H9 (cell line): ENCODE results near the gene NPAS1. TPM values are rescaled to one million over a fixed set of nuclear protein-coding genes. Genes with fewer than 3 reads are reported as not detected.

Experiments
- DNase-seq: peaks from one replicate; pipeline ENCODE4 v3.0.0-alpha.2; 2017
- H2AFZ ChIP-seq: one replicate; pipeline ENCODE4 v1.6.1; 2013; ENCODE audit warnings: mild to moderate bottlenecking, low read length, control low read depth, moderate library complexity
- H2AK5ac ChIP-seq: 2 replicates; pipeline ENCODE4 v1.6.1; 2013; ENCODE audit warnings: low read length, control low read depth, mixed read lengths; ENCODE audit not compliant: insufficient read length
- H2BK120ac ChIP-seq: one replicate; pipeline ENCODE4 v1.6.1; 2013; ENCODE audit warnings: low read depth, mild to moderate bottlenecking, low read length, control low read depth, inconsistent platforms; ENCODE audit not compliant: poor library complexity, severe bottlenecking
- H2BK12ac ChIP-seq: 2 replicates; pipeline ENCODE4 v1.6.1; 2013; ENCODE audit warnings: low read length, control low read depth, mixed read lengths, low read depth; ENCODE audit not compliant: insufficient read length
- H2BK15ac ChIP-seq: 2 replicates; pipeline ENCODE4 v1.6.1; 2013; ENCODE audit warnings: low read depth, low read length, control low read depth
- H2BK20ac ChIP-seq: one replicate; pipeline ENCODE4 v1.6.1; 2013; ENCODE audit warnings: low read depth, mild to moderate bottlenecking, low read length, control low read depth, inconsistent platforms; ENCODE audit not compliant: poor library complexity, severe bottlenecking
- H2BK5ac ChIP-seq: 2 replicates; pipeline ENCODE4 v1.6.1; 2013; ENCODE audit warnings: low read length, control low read depth, mixed read lengths; ENCODE audit not compliant: insufficient read length
- H3K14ac ChIP-seq: 2 replicates; pipeline ENCODE4 v1.6.1; 2013; ENCODE audit warnings: low read length, control low read depth; ENCODE audit not compliant: insufficient read depth
- H3K18ac ChIP-seq: 2 replicates; pipeline ENCODE4 v1.6.1; 2013; ENCODE audit warnings: low read depth, mild to moderate bottlenecking, mixed read lengths, low read length, control low read depth; ENCODE audit not compliant: insufficient read length
- H3K23ac ChIP-seq: 2 replicates; pipeline ENCODE4 v1.6.1; 2013; ENCODE audit warnings: low read length, control low read depth, mixed read lengths, low read depth; ENCODE audit not compliant: insufficient read length
- H3K23me2 ChIP-seq: 2 replicates; pipeline ENCODE4 v1.6.1; 2013; ENCODE audit warnings: low read depth, mild to moderate bottlenecking, mixed read lengths, low read length, control low read depth; ENCODE audit not compliant: insufficient read length, poor library complexity, severe bottlenecking
- H3K27ac ChIP-seq: 2 replicates; pipeline ENCODE4 v1.5.1; 2013; ENCODE audit warnings: low read length, control low read depth, mixed read lengths, low read depth; ENCODE audit not compliant: insufficient read length
- H3K27me3 ChIP-seq: 2 replicates; pipeline ENCODE4 v1.6.1; 2013; ENCODE audit warnings: low read length, control low read depth, inconsistent platforms; ENCODE audit not compliant: insufficient read depth
- H3K4ac ChIP-seq: 2 replicates; pipeline ENCODE4 v1.6.1; 2013; ENCODE audit warnings: low read depth, mild to moderate bottlenecking, control low read depth, inconsistent platforms, low read length, moderate library complexity
- H3K4me1 ChIP-seq: 2 replicates; pipeline ENCODE4 v1.6.1; 2013; ENCODE audit warnings: low read length, control low read depth, inconsistent platforms; ENCODE audit not compliant: insufficient read depth
- H3K4me2 ChIP-seq: 2 replicates; pipeline ENCODE4 v1.6.1; 2013; ENCODE audit warnings: low read length, control low read depth, mixed read lengths; ENCODE audit not compliant: insufficient read length, insufficient read depth
- H3K56ac ChIP-seq: 2 replicates; pipeline ENCODE4 v1.6.1; 2013; ENCODE audit warnings: low read depth, mild to moderate bottlenecking, mixed read lengths, low read length, control low read depth; ENCODE audit not compliant: insufficient read length
- H3K79me1 ChIP-seq: 2 replicates; pipeline ENCODE4 v1.6.1; 2013; ENCODE audit warnings: low read depth, mild to moderate bottlenecking, moderate library complexity, low read length, control low read depth, inconsistent platforms; ENCODE audit not compliant: insufficient read depth, poor library complexity, severe bottlenecking
- H3K79me2 ChIP-seq: 2 replicates; pipeline ENCODE4 v1.6.1; 2013; ENCODE audit warnings: low read length, control low read depth, inconsistent platforms; ENCODE audit not compliant: insufficient read depth
- H3K9ac ChIP-seq: 2 replicates; pipeline ENCODE4 v1.6.1; 2013; ENCODE audit warnings: low read length, control low read depth, mixed read lengths; ENCODE audit not compliant: insufficient read length; ENCODE audit errors: extremely low read depth
- H3K9me3 ChIP-seq: one replicate; pipeline ENCODE4 v1.6.1; 2013; ENCODE audit warnings: low read depth, low read length, inconsistent platforms; ENCODE audit not compliant: control insufficient read depth
- H3T11ph ChIP-seq: one replicate; pipeline ENCODE4 v1.6.1; 2013; ENCODE audit warnings: mild to moderate bottlenecking, low read length, control low read depth, inconsistent platforms
- H4K20me1 ChIP-seq: one replicate; pipeline ENCODE4 v1.6.1; 2013; ENCODE audit not compliant: control insufficient read depth, insufficient read length, insufficient read depth
- H4K5ac ChIP-seq: 2 replicates; pipeline ENCODE4 v1.6.1; 2013; ENCODE audit warnings: low read depth, mild to moderate bottlenecking, mixed read lengths, low read length, control low read depth; ENCODE audit not compliant: insufficient read length
- H4K8ac ChIP-seq: replicated peaks from 2 replicates; pipeline ENCODE4 v1.6.1; 2013; ENCODE audit warnings: low read length, control low read depth, mixed read lengths, low read depth; ENCODE audit not compliant: insufficient read length
- H4K91ac ChIP-seq: 2 replicates; pipeline ENCODE4 v1.6.1; 2013; ENCODE audit warnings: low read depth, mild to moderate bottlenecking, moderate library complexity, mixed read lengths, low read length, control low read depth; ENCODE audit not compliant: insufficient read length
- H3K27ac Mint-ChIP-seq, 3 experiments: 2 replicates in 2 of 3; 3 replicates in 1 of 3; pipeline ENCODE4 v1.8.0; 2020 to 2021; ENCODE audit warnings: mixed read lengths in 3 of 3, mild to moderate bottlenecking in 1 of 3, moderate library complexity in 1 of 3
- H3K27me3 Mint-ChIP-seq: 2 replicates; pipeline ENCODE4 v1.8.0; 2021; ENCODE audit warnings: low read depth, mild to moderate bottlenecking, moderate library complexity, mixed read lengths
- H3K36me3 Mint-ChIP-seq, 3 experiments: 2 replicates in 2 of 3; 3 replicates in 1 of 3; pipeline ENCODE4 v1.8.0; 2020 to 2021; ENCODE audit warnings: low read depth in 3 of 3, mixed read lengths in 3 of 3; ENCODE audit not compliant: insufficient read depth in 1 of 3
- H3K4me1 Mint-ChIP-seq, 2 experiments: 2 replicates each; pipeline ENCODE4 v1.8.0; 2020; ENCODE audit warnings: mixed read lengths in 2 of 2
- H3K4me3 Mint-ChIP-seq, 2 experiments: 2 replicates in 1 of 2; 3 replicates in 1 of 2; pipeline ENCODE4 v1.8.0; 2020 to 2021; ENCODE audit warnings: mild to moderate bottlenecking in 2 of 2, mixed read lengths in 2 of 2, moderate library complexity in 1 of 2
- H3K9me3 Mint-ChIP-seq, 2 experiments: 2 replicates in 1 of 2; 3 replicates in 1 of 2; pipeline ENCODE4 v1.8.0; 2020; ENCODE audit warnings: mild to moderate bottlenecking in 2 of 2, mixed read lengths in 2 of 2, moderate library complexity in 1 of 2
- CTCF ChIP-seq: fragments of 200-600 bp; sonication (generic); conservative IDR thresholded peaks from 3 replicates; pipeline ENCODE4 v1.8.0; 2021; ENCODE audit warnings: antibody characterized with exemption, mild to moderate bottlenecking
- WGBS: extraction: QIAGEN DNeasy Blood & Tissue Kit; methylation state at CpG from one replicate; pipeline ENCODE4 v1.1.7; 2013; ENCODE audit warnings: missing lambda C conversion rate, low lambda C conversion rate, mixed read lengths; ENCODE audit not compliant: insufficient read length; ENCODE audit errors: extremely low coverage; 5-methylcytosine and 5-hydroxymethylcytosine counted together
- total RNA-seq: library from RNA; stranded (reverse); gene quantifications from 2 replicates; pipeline ENCODE4 v1.2.1, GENCODE V29; 2021

The NPAS1 gene
- total RNA-seq, 1 experiment from 2014 or later: 17.8 TPM

- Mint-ChIP-seq H3K27ac (no peak overlapping the region; a peak in 1 of 7 replicates), H3K36me3 (peaks cover 0 to 3% (median 0%) of the 10 kb centered on the region in 3 experiments; a peak in 3 of 7 replicates), H3K4me1 (peaks cover 35 to 36% of the 10 kb centered on the region in 2 experiments), H3K27me3 (no peaks in the 10 kb centered on the region), H3K4me3 (no peak overlapping the region), H3K9me3 (no peaks in the 10 kb centered on the region)
- Histone ChIP-seq H2BK120ac (no peak overlapping the region), H3K27ac (no peak overlapping the region), H2BK12ac (no peak overlapping the region), H2BK5ac (no peak overlapping the region), H3T11ph (no peak overlapping the region), H4K91ac (no peak overlapping the region), H3K14ac (no peak overlapping the region), H2BK15ac (no peak overlapping the region), H3K9me3 (no peaks in the 10 kb centered on the region), H3K18ac (no peak overlapping the region), H3K79me1 (no peaks in the 10 kb centered on the region), H3K23me2 (no peaks in the 10 kb centered on the region), H2AK5ac (no peak overlapping the region), H3K79me2 (no peaks in the 10 kb centered on the region), H4K20me1 (peaks cover 2% of the 10 kb centered on the region), H3K56ac (no peak overlapping the region), H3K23ac (no peak overlapping the region), H4K8ac (no peak overlapping the region), H3K4ac (no peak overlapping the region), H3K27me3 (no peaks in the 10 kb centered on the region), H4K5ac (no peak overlapping the region), H2BK20ac (no peak overlapping the region), H2AFZ (no peak overlapping the region), H3K4me2 (no peak overlapping the region), H3K9ac (no peak overlapping the region), H3K4me1 (peaks cover 10% of the 10 kb centered on the region; the same call in 1 of the 2 replicates)
- DNase-seq: no peak
- TF ChIP-seq CTCF: no peak
- WGBS: no CpG with 5 or more reads among the region's 4 CpGs
These were observed 45.5 kb upstream of the NPAS1 start for GRCh38 chr19:46974181-46974580.
